ENCODE results near the gene TMA7.

DNA sequence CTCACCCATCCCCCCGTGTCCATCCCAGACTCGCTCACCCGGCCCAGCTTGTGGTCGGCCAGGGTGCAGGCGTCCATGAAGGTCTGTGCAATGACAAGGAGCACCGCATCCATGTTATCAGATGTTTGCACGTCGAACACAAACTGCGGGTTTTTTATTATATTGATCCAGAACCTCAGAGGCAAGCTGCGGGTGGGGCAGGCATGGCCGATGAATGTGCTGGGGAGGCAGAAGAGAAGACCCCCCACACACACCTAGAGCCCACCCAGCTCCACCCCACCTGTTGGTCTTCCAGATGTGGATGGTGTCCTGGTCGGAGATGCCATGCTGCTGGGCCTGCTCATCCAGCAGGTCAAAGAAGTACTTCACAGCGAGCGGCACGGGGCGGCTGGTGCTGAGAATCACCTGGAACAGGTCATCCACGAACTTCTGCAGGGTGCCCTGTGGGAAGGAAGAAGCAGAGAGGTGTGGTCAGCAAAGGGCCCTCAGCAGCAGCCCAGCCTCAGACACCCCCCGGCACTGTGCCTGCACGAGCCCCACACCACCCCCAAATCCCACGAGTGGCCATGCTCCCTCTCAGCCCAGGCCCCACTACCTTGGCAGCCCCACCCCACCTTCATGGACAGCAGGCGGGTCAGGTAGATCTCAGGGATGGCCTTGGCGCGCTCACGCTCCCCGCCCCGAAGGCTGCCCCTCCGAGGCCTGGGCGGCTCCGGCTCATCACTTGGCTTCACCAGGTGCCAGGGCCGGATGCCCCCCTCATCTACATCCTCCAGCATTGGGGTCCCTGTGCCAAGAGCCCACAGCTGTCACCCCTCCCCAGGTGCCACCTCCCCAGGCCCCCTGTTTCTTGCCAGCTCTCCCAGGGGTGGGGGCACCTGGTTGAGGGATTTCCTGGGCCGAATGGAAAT, 30.5 kb upstream of the TMA7 start:
- TF ChIP-seq GATA3 (IDR thresholded peaks at IDR 0.05; ENCODE audit: low read depth, low read length) (no peak), GATA2 (IDR thresholded peaks at IDR 0.05; ENCODE audit: low read depth, low read length) (no peak)
